ENCODE data around the gene GGT6.
A peak's percentile ranks its signal among the peaks of the same experiment; 100 is the strongest.

GGT6 gene

GRCh38 chr17:4536742-4537411, 23.5 kb downstream of the GGT6 start:
- no peak for DNase-seq

GRCh38 chr17:4536259-4536741, 24.1 kb downstream of the GGT6 start:
- DNase-seq: peak; percentile 36

- no peak for DNase-seq
These were observed 24.6 kb downstream of the GGT6 start for GRCh38 chr17:4535667-4536258.

GRCh38 chr17:4534928-4535666, 25.3 kb downstream of the GGT6 start:
- DNase-seq: no peak

- peak; percentile 59 for DNase-seq
These were observed 25.9 kb downstream of the GGT6 start for GRCh38 chr17:4534515-4534914.

DNA sequence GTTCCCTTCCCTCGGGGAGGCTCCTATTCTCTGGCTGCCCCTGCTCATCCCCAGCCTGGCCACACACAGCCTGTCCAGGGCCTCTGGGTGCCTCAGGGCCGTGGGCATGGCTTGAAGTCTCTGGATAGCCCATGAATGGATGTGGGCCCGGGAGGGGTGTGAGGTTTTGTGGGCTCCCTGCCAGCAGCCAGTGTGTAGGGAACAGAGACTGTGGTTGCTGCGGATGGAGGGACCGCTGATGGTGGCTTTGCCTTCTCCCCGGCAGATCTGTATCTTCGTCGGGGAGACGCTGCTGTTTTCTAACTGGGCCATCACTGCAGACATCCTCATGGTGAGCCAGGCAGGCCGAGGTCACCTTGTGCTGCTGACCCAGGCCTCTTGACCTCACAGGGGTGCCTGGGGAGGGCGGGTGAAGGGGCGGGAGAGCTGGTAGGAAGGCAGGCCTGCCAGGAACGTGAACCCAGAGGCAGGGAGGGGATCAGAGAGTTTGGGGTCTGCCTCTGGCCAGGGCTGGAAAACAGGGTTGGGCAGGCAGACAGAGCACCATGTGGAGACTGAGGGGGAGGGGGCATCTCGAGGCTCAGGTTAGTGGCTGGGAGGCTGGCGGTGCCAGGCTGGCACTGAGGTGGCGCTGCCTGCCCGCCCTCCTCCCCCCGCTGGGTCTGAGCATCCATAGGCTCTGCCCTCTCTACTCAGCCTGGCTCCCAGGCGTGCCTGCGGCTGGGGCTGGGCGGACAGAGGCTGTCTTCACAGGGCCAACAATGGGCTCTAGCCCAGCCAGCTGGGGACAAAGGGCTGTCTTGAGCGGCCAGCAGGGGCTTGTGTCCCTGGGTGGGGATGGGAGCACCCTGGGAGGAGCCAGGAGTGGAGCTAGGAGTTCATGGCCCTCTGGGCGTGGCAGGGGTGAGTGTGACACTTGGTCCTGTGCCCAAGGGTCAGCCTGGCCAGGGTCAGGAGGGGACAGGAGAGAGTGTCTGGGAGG, 26.6 kb downstream of the GGT6 start:
- DNase-seq: peak; percentile 94

DNA sequence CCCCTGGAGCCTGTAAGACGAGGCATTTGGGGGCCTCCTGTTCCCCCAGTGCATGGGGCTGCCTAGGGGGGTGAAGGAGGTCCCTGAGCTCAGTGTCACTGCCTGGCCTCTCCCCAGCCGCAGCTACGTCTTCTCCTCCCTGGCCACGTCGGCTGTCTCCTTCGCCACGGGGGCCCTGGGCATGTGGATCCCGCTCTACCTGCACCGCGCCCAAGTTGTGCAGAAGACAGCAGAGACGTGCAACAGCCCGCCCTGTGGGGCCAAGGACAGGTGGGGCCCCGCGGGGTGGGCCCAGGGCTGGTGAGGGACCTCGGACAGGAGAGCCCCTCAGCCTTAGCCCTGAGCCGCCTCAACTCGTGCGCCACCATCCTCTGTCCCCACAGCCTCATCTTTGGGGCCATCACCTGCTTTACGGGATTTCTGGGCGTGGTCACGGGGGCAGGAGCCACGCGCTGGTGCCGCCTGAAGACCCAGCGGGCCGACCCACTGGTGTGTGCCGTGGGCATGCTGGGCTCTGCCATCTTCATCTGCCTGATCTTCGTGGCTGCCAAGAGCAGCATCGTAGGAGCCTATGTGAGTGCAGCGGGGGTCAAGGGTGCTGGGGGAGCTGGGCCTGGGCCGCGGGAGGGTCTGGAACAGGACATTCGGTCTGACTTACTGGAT, 27.4 kb downstream of the GGT6 start:
- DNase-seq: no peak

DNA sequence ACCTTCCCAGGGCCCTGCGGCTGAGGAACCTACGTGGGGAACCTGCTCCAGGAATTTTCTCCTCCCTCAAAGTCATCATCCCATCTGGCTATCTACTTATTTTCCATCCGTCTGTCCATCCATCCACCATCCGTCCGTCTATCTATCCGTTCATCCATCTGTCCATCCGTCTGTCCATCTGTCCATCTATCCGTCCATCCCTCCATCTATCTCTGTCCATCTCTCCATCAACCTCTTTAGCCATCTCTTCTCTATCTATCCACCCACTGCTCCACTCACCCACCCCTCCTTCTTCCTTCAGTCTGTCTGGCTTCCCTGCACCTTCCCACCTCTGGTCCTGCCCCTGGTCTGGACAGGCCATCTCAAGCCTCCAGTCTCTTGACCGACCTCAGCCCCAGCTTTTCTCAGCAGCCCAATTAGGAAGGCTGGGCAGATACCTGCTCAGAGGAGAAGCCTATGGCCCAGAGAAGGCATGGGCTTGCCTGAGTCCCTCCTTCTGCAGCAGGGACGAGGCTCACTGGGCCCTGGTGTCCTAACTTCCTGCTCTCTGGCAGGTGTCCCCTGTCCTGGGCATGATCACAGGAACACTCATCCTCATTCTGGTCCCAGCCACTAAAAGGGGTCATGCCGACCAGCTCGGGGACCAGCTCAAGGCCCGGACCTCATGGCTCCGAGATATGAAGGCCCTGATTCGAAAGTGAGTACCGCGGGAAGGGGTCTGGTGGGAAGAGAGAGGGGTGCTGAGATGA, 28.2 kb downstream of the GGT6 start:
- no peak for DNase-seq

DNA sequence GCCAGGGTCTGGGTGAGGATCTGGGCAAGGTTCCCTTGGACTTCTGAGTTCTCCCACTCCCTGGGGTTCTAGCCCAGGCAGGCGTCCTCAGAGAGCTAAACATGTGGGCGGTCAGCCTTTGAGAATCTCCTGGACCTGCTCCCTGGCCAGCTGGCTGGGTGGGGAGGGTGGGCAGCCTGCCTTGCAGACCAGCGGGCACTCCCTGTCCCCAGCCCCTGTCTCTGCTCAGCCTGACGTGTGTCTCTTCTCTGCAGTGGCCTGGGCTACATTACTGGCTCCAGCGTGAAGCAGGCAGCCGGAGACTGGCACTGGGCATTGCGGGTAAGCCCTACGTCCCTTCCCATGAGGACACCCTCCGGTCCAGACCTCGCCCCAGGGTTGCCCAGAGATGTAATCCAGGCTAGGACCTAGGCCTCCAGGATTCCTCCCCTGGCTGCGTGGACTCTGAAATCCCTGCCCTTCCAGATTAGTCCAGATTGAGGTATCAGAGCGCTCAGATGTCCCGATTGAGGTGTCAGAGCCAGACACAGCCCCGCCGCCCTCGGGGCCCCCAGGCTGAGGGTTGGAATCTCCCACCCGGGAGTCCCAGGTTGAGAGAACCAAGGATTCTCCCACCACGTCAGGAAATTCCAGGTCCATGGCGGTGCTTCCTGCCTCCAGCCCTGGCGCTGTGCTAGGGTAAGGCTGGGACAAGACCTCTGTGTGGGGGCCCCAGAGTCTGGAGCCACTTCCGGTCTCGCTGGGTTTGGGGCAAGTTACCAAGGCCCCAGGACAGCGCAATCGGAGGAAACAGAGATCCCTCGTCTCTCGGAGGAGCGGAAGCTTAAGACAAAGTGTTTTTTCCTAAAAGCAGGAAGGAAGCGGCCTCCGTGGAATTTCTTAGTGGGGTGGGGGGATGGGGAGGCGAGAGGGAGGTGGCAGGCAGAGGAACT, 29.3 kb downstream of the GGT6 start:
- no peak for DNase-seq

DNA sequence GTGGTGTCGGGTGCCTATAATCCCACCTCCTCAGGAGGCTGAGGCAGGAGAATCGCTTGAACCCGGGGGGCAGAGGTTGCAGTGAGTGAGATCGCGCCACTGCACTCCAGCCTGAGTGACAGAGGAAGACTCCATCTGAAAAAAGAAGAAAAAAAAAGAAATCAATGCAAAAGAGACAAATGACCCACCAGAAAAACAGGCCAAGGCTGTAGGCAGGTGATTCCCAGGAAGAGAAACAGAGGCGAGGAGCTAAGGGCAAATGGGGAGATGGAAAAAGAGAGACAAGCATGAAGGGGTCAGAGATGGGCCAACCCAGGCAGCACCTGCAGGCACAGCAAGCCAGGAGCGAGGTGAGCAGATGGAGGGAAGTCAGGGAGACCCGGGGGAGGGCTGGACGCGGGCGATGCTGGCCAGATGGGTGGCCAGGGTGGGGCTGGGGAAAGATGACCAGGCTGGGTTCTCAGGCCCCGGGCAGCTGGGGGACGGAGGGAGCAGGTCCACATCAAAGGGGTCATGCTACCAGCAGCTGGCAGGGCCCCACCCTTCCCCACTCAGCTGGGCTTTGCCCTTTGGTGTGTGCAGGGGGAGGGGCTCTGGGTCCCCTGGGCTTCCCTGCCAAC, 30.7 kb downstream of the GGT6 start:
- DNase-seq: no peak

GRCh38 chr17:4527566-4528125, 32.7 kb downstream of the GGT6 start:
- no peak for DNase-seq

GRCh38 chr17:4527134-4527533, 33.2 kb downstream of the GGT6 start:
- DNase-seq: no peak

DNA sequence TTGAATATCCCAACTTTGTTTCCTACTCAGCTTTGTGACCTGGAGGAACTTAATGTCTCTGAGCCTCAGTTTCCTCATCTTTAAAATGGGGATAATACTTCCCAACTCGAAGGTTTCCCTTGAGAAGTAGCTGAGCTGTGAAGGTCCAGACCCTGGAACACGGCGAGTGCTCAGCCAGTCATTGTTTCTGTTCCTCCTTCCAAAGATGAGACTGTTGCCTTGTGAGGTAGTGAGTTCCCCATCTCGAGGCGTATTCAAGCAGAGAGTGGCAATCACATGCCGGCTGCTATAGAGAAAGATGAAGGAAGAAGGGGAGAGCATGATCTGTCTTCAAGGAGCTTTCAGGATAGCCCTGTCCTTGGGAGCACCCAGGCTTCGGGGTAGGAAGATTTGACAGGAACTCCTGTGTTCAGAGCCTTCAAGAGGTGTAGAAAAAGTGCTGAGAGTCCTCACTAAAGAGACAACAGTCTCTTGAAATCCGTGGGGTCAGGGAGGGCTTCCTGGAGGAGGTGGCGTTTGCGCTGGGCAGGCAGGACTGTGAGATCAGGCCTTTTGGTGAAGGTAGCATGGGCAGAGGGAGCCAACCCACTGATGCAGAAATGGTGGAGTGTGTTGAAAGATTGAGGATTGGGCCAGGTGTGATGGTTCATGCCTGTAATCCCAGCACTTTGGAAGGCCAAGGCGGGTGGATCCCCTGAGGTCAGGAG, 34.5 kb downstream of the GGT6 start:
- DNase-seq: no peak

DNA sequence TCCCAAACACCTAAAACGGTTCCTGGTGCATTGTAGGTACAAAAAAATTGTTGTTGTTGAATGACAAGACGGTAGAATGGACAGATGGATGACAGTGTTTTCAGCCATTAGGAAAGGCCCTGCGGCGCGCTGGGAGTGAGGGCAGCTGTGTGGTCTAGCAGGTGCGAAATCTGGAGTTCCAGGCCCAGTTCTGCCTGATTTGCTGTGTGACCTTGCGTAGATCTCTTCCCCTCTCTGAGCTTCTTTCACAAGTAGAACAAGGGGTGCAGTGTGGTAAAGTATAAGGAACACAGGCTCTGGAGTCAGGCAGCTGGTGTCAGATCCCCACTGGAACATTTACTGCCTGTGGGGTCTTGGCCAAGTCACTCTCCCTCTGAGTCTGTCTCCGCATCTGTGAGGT, 36.4 kb downstream of the GGT6 start:
- no peak for DNase-seq

GRCh38 chr17:4522661-4523060, 37.7 kb downstream of the GGT6 start:
- no peak for DNase-seq

GRCh38 chr17:4520894-4521600, 39.3 kb downstream of the GGT6 start:
- no peak for DNase-seq

- DNase-seq: no peak
These were observed 40.1 kb downstream of the GGT6 start for GRCh38 chr17:4520060-4520893.

Measured in midbrain (tissue), 1 donor.